HepG2 (cell line): Measurements from ENCODE around the gene UBE4A. TPM values are rescaled to one million over a fixed set of nuclear protein-coding genes. Genes with fewer than 3 reads are reported as not detected.

Experiments
- KAT2B ChIP-seq: fragments of 150-350 bp; IDR thresholded peaks from 2 replicates; pipeline ENCODE4 v1.6.1; 2014; ENCODE audit warnings: low read depth, low read length, borderline replicate concordance
- KLF13 ChIP-seq: sonication (generic); formaldehyde crosslinking; IDR thresholded peaks from 2 replicates; pipeline ENCODE4 v1.4.0; 2020; ENCODE audit warnings: mild to moderate bottlenecking, missing genetic modification reagents
- NFKBIZ ChIP-seq: IDR thresholded peaks from 2 replicates; pipeline ENCODE4 v1.6.1; 2018; ENCODE audit warnings: missing genetic modification reagents, missing compliant biosample characterization
- NR3C1 ChIP-seq: sonication (generic); formaldehyde crosslinking; IDR thresholded peaks from 2 replicates; pipeline ENCODE4 v1.4.0; 2020; ENCODE audit warnings: missing genetic modification reagents
- RFX5 ChIP-seq: IDR thresholded peaks from 2 replicates; pipeline ENCODE4 v1.6.1; 2011; ENCODE audit warnings: low read depth, low read length, improper control_type of control experiment
- SNAI1 ChIP-seq: sonication (generic); formaldehyde crosslinking; IDR thresholded peaks from 2 replicates; pipeline ENCODE4 v1.5.0; 2020; ENCODE audit warnings: mild to moderate bottlenecking, missing genetic modification reagents, borderline replicate concordance
- TMF1 ChIP-seq: sonication (generic); formaldehyde crosslinking; IDR thresholded peaks from 2 replicates; pipeline ENCODE4 v1.8.1; 2022; ENCODE audit warnings: low read depth, missing genetic modification reagents
- U2AF1 ChIP-seq: fragments of 200-400 bp; formaldehyde crosslinking; optimal IDR thresholded peaks from 2 replicates; pipeline ENCODE3; 2017; ENCODE audit warnings: mild to moderate bottlenecking, low read depth, low read length
- ZFP1 ChIP-seq: IDR thresholded peaks from 2 replicates; pipeline ENCODE4 v1.6.1; 2016
- ZKSCAN5 ChIP-seq: sonication (generic); formaldehyde crosslinking; IDR thresholded peaks from 2 replicates; pipeline ENCODE4 v1.5.1; 2020; ENCODE audit warnings: mild to moderate bottlenecking, missing genetic modification reagents
- ZNF589 ChIP-seq: sonication (generic); formaldehyde crosslinking; conservative IDR thresholded peaks from 2 replicates; pipeline ENCODE4 v1.8.0; 2022; ENCODE audit warnings: mild to moderate bottlenecking, moderate library complexity, missing genetic modification reagents
- ZSCAN30 ChIP-seq: sonication (generic); formaldehyde crosslinking; IDR thresholded peaks from 2 replicates; pipeline ENCODE4 v1.5.0; 2020; ENCODE audit warnings: mild to moderate bottlenecking, missing genetic modification reagents
- polyA plus RNA-seq, 8 experiments: library from polyadenylated mRNA; depleted of rRNA in 3 of 8; stranded (reverse) in 7 of 8; unstranded in 1 of 8; fragments of >200 nt; fragmentation: Illumina TruSeq in 4 of 8; extraction: Trizol in 4 of 8; gene quantifications; 2 replicates each; pipeline versions ENCODE4 v1.2.1 to v1.2.3, GENCODE V29; 2011 to 2016; ENCODE audit warnings: low read depth in 4 of 8, missing spikeins in 1 of 8, mixed read lengths in 1 of 8; ENCODE audit not compliant: insufficient read depth in 1 of 8
- total RNA-seq, 5 experiments: library from RNA; depleted of rRNA; stranded (reverse); fragments of >200 nt; fragmentation: Illumina TruSeq; extraction: Trizol; gene quantifications; 2 replicates each; pipeline ENCODE4 v1.2.3, GENCODE V29; 2016; ENCODE audit warnings: low read depth in 1 of 5
- TF ChIP-seq, protein P1 (sequence below), 2 experiments: sonication (generic) in 1 of 2; formaldehyde crosslinking in 1 of 2; IDR thresholded peaks; 2 replicates each; pipeline versions ENCODE4 v1.6.1 to v1.9.0; 2014 to 2022; ENCODE audit warnings: antibody characterized with exemption in 1 of 2, borderline replicate concordance in 1 of 2, inconsistent platforms in 1 of 2, low read depth in 1 of 2, missing genetic modification reagents in 1 of 2
- TF ChIP-seq, protein P2 (sequence below): sonication (generic); formaldehyde crosslinking; IDR thresholded peaks from 2 replicates; pipeline ENCODE4 v1.5.1; 2020; ENCODE audit warnings: mild to moderate bottlenecking, missing genetic modification reagents, borderline replicate concordance
- TF ChIP-seq, protein P3 (sequence below): sonication (generic); formaldehyde crosslinking; IDR thresholded peaks from 2 replicates; pipeline ENCODE4 v1.4.0; 2020; ENCODE audit warnings: missing genetic modification reagents, borderline replicate concordance
- TF ChIP-seq, protein P4 (sequence below): sonication (generic); formaldehyde crosslinking; IDR thresholded peaks from 2 replicates; pipeline ENCODE4 v1.5.0; 2020; ENCODE audit warnings: missing genetic modification reagents

UBE4A gene
- total and polyA plus RNA-seq, 2 of the 13 experiments (the other 11 are each of a cell fraction or from before 2014, with no cell fraction given) = 15.1 to 32.7 TPM

DNA sequence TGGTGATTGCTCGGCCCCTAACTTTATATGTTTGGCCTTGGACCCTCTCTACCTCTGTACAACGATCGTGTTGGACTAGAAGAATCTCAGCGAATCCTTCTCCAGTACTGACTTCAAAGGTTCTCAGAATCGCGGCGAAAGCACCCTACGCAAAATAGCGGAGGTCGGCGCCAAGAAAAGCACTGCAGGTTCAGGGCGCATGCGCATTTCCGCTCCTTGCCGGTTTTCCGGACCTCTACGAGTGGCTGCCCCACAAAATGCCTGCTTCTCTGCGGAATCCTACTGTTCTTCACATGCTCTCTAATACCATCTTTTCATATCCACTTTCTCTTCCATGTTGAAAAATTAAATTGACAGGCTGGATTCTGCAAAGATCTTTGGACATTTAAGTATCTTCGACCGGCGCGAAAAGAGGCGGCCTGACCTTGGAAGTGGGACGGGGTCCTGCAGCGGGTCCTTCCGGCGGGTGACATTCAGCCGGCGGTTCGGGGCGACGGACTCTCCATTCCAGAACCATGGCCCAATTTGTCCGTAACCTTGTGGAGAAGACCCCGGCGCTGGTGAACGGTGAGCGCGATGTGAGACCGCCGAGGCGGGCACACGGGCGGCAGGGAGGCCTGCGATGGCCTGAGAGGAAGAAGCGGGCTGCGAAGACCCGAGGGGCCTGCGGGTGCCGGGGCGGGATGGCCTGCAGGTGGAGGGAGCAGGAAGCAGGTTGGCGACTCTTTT, 41.9 kb downstream of the UBE4A start, which contains the start of gene ATP5MG (continued):
- TF ChIP-seq, protein P1, sequence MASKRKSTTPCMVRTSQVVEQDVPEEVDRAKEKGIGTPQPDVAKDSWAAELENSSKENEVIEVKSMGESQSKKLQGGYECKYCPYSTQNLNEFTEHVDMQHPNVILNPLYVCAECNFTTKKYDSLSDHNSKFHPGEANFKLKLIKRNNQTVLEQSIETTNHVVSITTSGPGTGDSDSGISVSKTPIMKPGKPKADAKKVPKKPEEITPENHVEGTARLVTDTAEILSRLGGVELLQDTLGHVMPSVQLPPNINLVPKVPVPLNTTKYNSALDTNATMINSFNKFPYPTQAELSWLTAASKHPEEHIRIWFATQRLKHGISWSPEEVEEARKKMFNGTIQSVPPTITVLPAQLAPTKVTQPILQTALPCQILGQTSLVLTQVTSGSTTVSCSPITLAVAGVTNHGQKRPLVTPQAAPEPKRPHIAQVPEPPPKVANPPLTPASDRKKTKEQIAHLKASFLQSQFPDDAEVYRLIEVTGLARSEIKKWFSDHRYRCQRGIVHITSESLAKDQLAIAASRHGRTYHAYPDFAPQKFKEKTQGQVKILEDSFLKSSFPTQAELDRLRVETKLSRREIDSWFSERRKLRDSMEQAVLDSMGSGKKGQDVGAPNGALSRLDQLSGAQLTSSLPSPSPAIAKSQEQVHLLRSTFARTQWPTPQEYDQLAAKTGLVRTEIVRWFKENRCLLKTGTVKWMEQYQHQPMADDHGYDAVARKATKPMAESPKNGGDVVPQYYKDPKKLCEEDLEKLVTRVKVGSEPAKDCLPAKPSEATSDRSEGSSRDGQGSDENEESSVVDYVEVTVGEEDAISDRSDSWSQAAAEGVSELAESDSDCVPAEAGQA (IDR thresholded peaks at IDR 0.05; ENCODE audit: low read depth) = no peak
- TF ChIP-seq, protein P1 (CRISPR knock-in tag; IDR thresholded peaks at IDR 0.05; ENCODE audit: borderline replicate concordance) = no peak
- TF ChIP-seq ZSCAN30 = no peak
- no peak for TF ChIP-seq NR3C1 (CRISPR knock-in tag)
- no peak for TF ChIP-seq ZKSCAN5
- TF ChIP-seq SNAI1 = peak; percentile 77; the same call in 1 of the 2 replicates
- TF ChIP-seq, protein P2, sequence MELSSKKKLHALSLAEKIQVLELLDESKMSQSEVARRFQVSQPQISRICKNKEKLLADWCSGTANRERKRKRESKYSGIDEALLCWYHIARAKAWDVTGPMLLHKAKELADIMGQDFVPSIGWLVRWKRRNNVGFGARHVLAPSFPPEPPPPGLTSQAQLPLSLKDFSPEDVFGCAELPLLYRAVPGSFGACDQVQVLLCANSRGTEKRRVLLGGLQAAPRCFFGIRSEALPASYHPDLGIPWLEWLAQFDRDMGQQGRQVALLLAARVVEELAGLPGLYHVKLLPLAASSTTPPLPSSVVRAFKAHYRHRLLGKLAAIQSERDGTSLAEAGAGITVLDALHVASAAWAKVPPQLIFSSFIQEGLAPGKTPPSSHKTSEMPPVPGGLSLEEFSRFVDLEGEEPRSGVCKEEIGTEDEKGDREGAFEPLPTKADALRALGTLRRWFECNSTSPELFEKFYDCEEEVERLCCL (CRISPR knock-in tag) = no peak; the same call in 1 of the 2 replicates
- no peak for TF ChIP-seq RFX5
- TF ChIP-seq KLF13 (CRISPR knock-in tag) = no peak
- no peak for TF ChIP-seq NFKBIZ (CRISPR knock-in tag)
- TF ChIP-seq, protein P3, sequence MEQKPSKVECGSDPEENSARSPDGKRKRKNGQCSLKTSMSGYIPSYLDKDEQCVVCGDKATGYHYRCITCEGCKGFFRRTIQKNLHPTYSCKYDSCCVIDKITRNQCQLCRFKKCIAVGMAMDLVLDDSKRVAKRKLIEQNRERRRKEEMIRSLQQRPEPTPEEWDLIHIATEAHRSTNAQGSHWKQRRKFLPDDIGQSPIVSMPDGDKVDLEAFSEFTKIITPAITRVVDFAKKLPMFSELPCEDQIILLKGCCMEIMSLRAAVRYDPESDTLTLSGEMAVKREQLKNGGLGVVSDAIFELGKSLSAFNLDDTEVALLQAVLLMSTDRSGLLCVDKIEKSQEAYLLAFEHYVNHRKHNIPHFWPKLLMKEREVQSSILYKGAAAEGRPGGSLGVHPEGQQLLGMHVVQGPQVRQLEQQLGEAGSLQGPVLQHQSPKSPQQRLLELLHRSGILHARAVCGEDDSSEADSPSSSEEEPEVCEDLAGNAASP (CRISPR knock-in tag) = no peak
- TF ChIP-seq ZFP1 (CRISPR knock-in tag) = no peak
- TF ChIP-seq, protein P4, sequence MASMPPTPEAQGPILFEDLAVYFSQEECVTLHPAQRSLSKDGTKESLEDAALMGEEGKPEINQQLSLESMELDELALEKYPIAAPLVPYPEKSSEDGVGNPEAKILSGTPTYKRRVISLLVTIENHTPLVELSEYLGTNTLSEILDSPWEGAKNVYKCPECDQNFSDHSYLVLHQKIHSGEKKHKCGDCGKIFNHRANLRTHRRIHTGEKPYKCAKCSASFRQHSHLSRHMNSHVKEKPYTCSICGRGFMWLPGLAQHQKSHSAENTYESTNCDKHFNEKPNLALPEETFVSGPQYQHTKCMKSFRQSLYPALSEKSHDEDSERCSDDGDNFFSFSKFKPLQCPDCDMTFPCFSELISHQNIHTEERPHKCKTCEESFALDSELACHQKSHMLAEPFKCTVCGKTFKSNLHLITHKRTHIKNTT (CRISPR knock-in tag) = no peak
- no peak for TF ChIP-seq ZNF589 (CRISPR knock-in tag)
- no peak for TF ChIP-seq U2AF1
- no peak for TF ChIP-seq KAT2B
- no peak for TF ChIP-seq TMF1 (CRISPR knock-in tag)
